Activated CD4-positive, alpha-beta T cell treated with anti-CD3 and anti-CD28 coated beads for 4 hours (primary cell): ENCODE data around the gene XAF1.
"Not testable (repeated sequence)": the region's sequence is repeated elsewhere in the genome, so short reads cannot be mapped to it uniquely, and the experiment has no call there.

Source experiments
- DNase-seq, 2 donors: peaks; one replicate each; pipeline ENCODE4 v3.0.0-alpha.2; 2020

The XAF1 gene

DNA sequence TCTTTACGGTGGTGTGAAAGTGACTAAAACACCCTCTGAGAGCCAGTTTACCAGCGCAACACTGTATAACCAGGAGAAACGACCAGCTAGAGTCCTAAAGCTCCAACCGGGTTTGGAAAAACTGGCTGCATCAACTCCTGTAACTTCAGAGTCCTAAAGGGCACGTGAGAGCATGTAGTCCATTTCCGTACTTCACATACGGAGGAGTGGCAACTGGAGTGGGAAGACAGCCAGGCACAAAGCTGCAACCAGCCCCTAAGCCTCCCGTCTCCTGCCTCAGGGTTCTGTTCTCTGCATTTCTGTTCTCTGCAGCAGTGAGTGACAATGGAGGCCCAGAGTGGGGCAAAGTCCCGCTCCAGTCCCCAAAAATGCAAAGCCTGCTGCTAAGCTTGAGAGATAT lies 56.4 kb downstream of the XAF1 start:
- DNase-seq = no peak

DNA sequence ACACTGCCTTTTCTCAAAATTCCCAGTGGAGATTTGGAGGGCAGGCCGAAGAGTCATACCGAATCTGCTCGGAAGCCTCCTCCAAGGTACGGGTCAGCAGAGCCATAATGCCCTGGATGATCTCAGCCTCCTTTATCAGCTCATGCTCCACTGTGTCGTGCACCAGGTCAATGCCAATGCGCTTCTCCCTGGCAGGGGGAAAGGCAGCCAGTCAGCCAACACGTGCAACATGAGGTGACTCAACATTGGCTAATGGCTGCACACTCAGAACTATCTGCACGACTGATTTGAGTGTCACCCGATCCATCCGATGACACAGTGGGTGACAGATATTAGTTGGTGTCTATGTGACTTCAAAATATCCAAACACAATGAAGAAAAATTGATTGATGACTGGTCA lies 59.9 kb downstream of the XAF1 start:
- no peak for DNase-seq

DNA sequence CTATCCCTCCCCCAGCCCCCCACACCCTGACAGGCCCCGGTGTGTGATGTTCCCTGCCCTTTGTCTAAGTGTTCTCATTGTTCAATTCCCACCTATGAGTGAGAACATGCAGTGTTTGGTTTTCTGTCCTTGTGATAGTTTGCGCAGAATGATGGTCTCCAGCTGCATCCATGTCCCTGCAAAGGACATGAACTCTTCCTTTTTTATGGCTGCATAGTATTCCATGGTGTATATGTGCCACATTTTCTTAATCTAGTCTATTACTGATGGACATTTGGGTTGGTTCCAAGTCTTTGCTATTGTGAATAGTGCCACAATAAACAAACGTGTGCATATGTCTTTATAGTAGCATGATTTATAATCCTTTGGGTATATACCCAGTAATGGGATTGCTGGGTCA lies 60.5 kb downstream of the XAF1 start:
- not testable (repeated sequence) for DNase-seq

DNA sequence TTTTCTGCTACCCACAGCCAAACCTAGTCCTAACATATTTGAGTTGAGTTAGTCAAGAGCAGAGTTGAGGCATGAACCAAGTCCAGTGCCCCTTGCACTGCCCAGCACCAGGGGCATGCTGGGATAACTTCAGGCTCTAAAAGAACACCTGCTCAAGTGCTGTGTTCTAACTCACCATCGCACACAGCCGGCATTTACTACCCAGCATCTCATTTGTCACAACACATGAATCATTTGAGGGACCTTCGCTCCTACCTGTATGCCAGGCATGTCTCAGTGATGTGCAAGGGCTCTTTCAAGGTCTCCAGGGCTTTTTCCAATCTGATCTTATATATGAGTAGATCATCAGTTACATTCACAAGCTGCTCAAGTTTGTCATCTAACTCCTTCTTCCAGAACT lies 63.1 kb downstream of the XAF1 start:
- DNase-seq = no peak

DNA sequence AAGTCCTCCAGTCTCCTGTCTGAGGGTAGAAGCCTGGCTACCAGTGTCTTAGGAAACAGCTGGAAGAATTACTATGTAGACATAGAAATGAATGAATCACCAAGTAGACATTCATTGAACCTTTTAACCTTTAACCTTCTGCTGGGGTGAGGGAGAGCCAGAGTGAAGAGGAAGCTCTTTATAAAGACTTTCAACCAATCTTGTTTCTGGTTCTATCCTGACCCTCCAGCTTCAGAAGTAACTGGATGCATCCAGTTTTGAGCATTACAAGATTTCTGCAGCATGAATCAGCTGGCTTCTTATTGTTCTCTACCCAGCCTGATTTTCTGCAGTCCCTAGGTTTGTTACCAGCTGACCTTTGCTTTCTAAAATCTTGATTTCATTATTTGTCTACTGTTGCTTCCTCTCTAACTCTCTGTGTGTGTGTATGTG lies 67.2 kb downstream of the XAF1 start:
- DNase-seq = no peak
